ENCODE data around the gene WDR82.

The WDR82 gene

GRCh38 chr3:52305926-52306325 lies 27.5 kb upstream of the WDR82 start:
- no peak for DNase-seq

- no peak for DNase-seq
Observed at GRCh38 chr3:52303811-52304210, 25.4 kb upstream of the WDR82 start.

- no peak for DNase-seq
Observed at GRCh38 chr3:52302426-52303145, 24.1 kb upstream of the WDR82 start.

- peak; percentile 23 for DNase-seq
Observed at GRCh38 chr3:52299879-52300611, 21.6 kb upstream of the WDR82 start.

- DNase-seq, result no peak
Observed at GRCh38 chr3:52299247-52299878, 20.9 kb upstream of the WDR82 start.

GRCh38 chr3:52298149-52299098 lies 20.0 kb upstream of the WDR82 start:
- DNase-seq, result no peak

GRCh38 chr3:52297242-52298148 lies 19.0 kb upstream of the WDR82 start:
- no peak for DNase-seq

GRCh38 chr3:52295671-52296208 lies 17.3 kb upstream of the WDR82 start:
- DNase-seq, result no peak

- no peak for DNase-seq
Observed at GRCh38 chr3:52294320-52295150, 16.1 kb upstream of the WDR82 start.

GRCh38 chr3:52293491-52294319 lies 15.3 kb upstream of the WDR82 start:
- DNase-seq, result no peak

GRCh38 chr3:52292247-52293065 lies 14.0 kb upstream of the WDR82 start:
- no peak for DNase-seq

- DNase-seq, result peak; percentile 9
Observed at GRCh38 chr3:52291508-52292181, 13.2 kb upstream of the WDR82 start.

- DNase-seq, result no peak
Observed at GRCh38 chr3:52290596-52291507, 12.4 kb upstream of the WDR82 start.

GRCh38 chr3:52289747-52290595 lies 11.5 kb upstream of the WDR82 start:
- no peak for DNase-seq

GRCh38 chr3:52289338-52289746 lies 10.9 kb upstream of the WDR82 start:
- no peak for DNase-seq

GRCh38 chr3:52288674-52289073 lies 10.2 kb upstream of the WDR82 start:
- DNase-seq, result no peak

All from NCI-H1694 treated with DMSO at 0.1 percent for 48 hours (cell line).